Common myeloid progenitor, CD34-positive (primary cell): Measurements from ENCODE around the gene SDF2L1. TPM values are rescaled to one million over a fixed set of nuclear protein-coding genes. Genes with fewer than 3 reads are reported as not detected.
"Not testable (repeated sequence)": the region's sequence is repeated elsewhere in the genome, so short reads cannot be mapped to it uniquely, and the experiment has no call there.

Experiments used
- CTCF ChIA-PET: fragments of 350-600 bp; sonication (Branson Sonifier 250); formaldehyde crosslinking; loops from one replicate; lab custom pipeline; 2021; ENCODE audit warnings: antibody characterized with exemption; lab: Charles Lee
- POLR2A ChIA-PET: fragments of 350-600 bp; sonication (Branson Sonifier 250); formaldehyde crosslinking; loops from one replicate; lab custom pipeline; 2021; ENCODE audit warnings: antibody characterized with exemption; lab: Charles Lee
- DNase-seq, 3 donors: peaks; one replicate each; pipeline versions ENCODE4 v3.0.0 to v3.0.0-alpha.2; 2013
- H3K27ac ChIP-seq, 2 experiments: 1 replicate in 1 of 2; 2 replicates in 1 of 2; pipeline ENCODE4 v1.7.0; 2013; ENCODE audit warnings: inconsistent platforms in 2 of 2, low read length in 2 of 2, mild to moderate bottlenecking in 2 of 2, low read depth in 1 of 2, moderate library complexity in 1 of 2; ENCODE audit not compliant: severe bottlenecking in 2 of 2, insufficient read depth in 1 of 2, poor library complexity in 1 of 2
- H3K27me3 ChIP-seq, 5 experiments: replicated peaks in 2 of 5; 1 replicate in 3 of 5; 2 replicates in 2 of 5; pipeline versions ENCODE4 v1.6.1 to v1.7.0; 2013; ENCODE audit warnings: low read length in 4 of 5, mild to moderate bottlenecking in 2 of 5, moderate library complexity in 2 of 5, inconsistent platforms in 1 of 5; ENCODE audit not compliant: insufficient read depth in 5 of 5, control insufficient read depth in 4 of 5
- H3K36me3 ChIP-seq, 4 experiments: 1 replicate in 2 of 4; 2 replicates in 2 of 4; pipeline versions ENCODE4 v1.6.1 to v1.7.0; 2013; ENCODE audit warnings: low read length in 3 of 4, control low read depth in 1 of 4, mild to moderate bottlenecking in 1 of 4; ENCODE audit not compliant: control insufficient read depth in 4 of 4, insufficient read depth in 4 of 4
- H3K4me1 ChIP-seq, 4 experiments: 1 replicate in 3 of 4; 2 replicates in 1 of 4; pipeline versions ENCODE4 v1.6.1 to v1.7.1; 2013; ENCODE audit warnings: low read length in 3 of 4, mild to moderate bottlenecking in 3 of 4, control low read depth in 1 of 4, inconsistent platforms in 1 of 4, moderate library complexity in 1 of 4; ENCODE audit not compliant: control insufficient read depth in 4 of 4, insufficient read depth in 4 of 4; ENCODE audit errors: control extremely low read depth in 1 of 4
- H3K4me3 ChIP-seq, 7 experiments: 1 replicate in 4 of 7; 2 replicates in 3 of 7; pipeline versions ENCODE4 v1.5.1 to v1.7.0; 2013; ENCODE audit warnings: mild to moderate bottlenecking in 7 of 7, low read length in 6 of 7, moderate library complexity in 6 of 7, inconsistent platforms in 2 of 7, low read depth in 2 of 7, control low read depth in 1 of 7; ENCODE audit not compliant: insufficient read depth in 4 of 7, control insufficient read depth in 1 of 7; ENCODE audit errors: extremely low read depth in 1 of 7
- H3K9me3 ChIP-seq, 5 experiments: 1 replicate in 4 of 5; 2 replicates in 1 of 5; pipeline versions ENCODE4 v1.6.1 to v1.7.1; 2013; ENCODE audit warnings: low read length in 4 of 5, mild to moderate bottlenecking in 2 of 5, inconsistent platforms in 1 of 5, low read depth in 1 of 5, moderate library complexity in 1 of 5; ENCODE audit not compliant: control insufficient read depth in 4 of 5, insufficient read depth in 2 of 5; ENCODE audit errors: control extremely low read depth in 1 of 5
- WGBS: methylation state at CpG from one replicate; pipeline ENCODE4 v1.1.5; 2013; ENCODE audit not compliant: insufficient coverage; 5-methylcytosine and 5-hydroxymethylcytosine counted together
- polyA plus RNA-seq: library from polyadenylated mRNA; unstranded; fragments of 120-200 nt; gene quantifications from one replicate; pipeline ENCODE4 v1.2.1, GENCODE V29; 2013

SDF2L1 gene
- polyA plus RNA-seq = 28.3 TPM

GRCh38 chr22:21641789-21642583 lies at the start of gene SDF2L1:
Gene SDF2L1, plus strand, starts transcription at chr22:21642302. Its CDS starts 35 bp downstream, at chr22:21642337.
- Histone ChIP-seq H3K36me3 (peaks cover 0 to 14% (median 2%) of the 10 kb centered on the region in 4 experiments), H3K4me1 (peaks cover 3 to 30% (median 23%) of the 10 kb centered on the region in 4 experiments)

GRCh38 chr22:21592422-21592821 lies 49.7 kb upstream of the SDF2L1 start:
- ChIA-PET POLR2A (interaction anchor here (0.6 kb wide), 1 partner anchor 9 kb away, joined by 3 read pairs; no protein-coding TSS in a partner anchor), CTCF (interaction anchor here (0.8 to 3.0 kb wide), 6 partner anchors 10 to 50 kb away, joined by 3 to 10 read pairs (median 3); partner anchors contain the start of genes SDF2L1 and YDJC)

More at GRCh38 chr22:21641789-21642583, at the start of gene SDF2L1:
- Histone ChIP-seq H3K4me3 (peak within 1 kb of the TSS; percentile 13 to 74 (median 66)), H3K27ac (peak within 1 kb of the TSS; percentile 54 to 95), H3K27me3 (peaks cover 0 to 5% (median 0%) of the 10 kb centered on the region in 5 experiments), H3K9me3 (no peaks in the 10 kb centered on the region)
- WGBS = under 1% methylated on average over 69 of the region's 76 CpGs
- POLR2A ChIA-PET = interaction anchor here (0.5 to 3.4 kb wide), 11 partner anchors 8 to 190 kb away, joined by 3 to 41 read pairs (median 3); partner anchors contain the start of genes CCDC116, PPIL2 and YDJC
- CTCF ChIA-PET = interaction anchor here (0.8 to 9.2 kb wide), 7 partner anchors 8 to 78 kb away, joined by 3 to 174 read pairs (median 6); partner anchors contain the start of genes CCDC116 and YDJC
- DNase-seq = peak; percentile 97 to 98 (median 98)

GRCh38 chr22:21593406-21594232 lies 48.5 kb upstream of the SDF2L1 start:
- H3K27ac ChIP-seq = no peak overlapping the region
- no peaks in the 10 kb centered on the region for H3K27me3 ChIP-seq
- 91% methylated on average over 11 of the region's 11 CpGs for WGBS
- ChIA-PET POLR2A (interaction anchor here (1.2 kb wide), 1 partner anchor 12 kb away, joined by 6 read pairs; no protein-coding TSS in a partner anchor), CTCF (interaction anchor here (0.8 to 3.0 kb wide), 3 partner anchors 19 to 37 kb away, joined by 3 to 10 read pairs (median 3); partner anchors contain the start of gene YDJC)
- H3K9me3 ChIP-seq = no peaks in the 10 kb centered on the region
- DNase-seq = no peak
- no peak overlapping the region for H3K4me3 ChIP-seq
- peaks cover 0 to 40% (median 25%) of the 10 kb centered on the region in 4 experiments for H3K4me1 ChIP-seq
- peaks cover 9 to 70% (median 32%) of the 10 kb centered on the region in 4 experiments for H3K36me3 ChIP-seq

More at GRCh38 chr22:21592422-21592821, 49.7 kb upstream of the SDF2L1 start:
- H3K4me1 ChIP-seq = peaks cover 3 to 50% (median 35%) of the 10 kb centered on the region in 4 experiments
- H3K27me3 ChIP-seq = no peaks in the 10 kb centered on the region
- DNase-seq = no peak
- peak overlapping the region in 1 of 7 experiments; percentile 44 for H3K4me3 ChIP-seq
- H3K27ac ChIP-seq = no peak overlapping the region
- no peaks in the 10 kb centered on the region for H3K9me3 ChIP-seq
- peaks cover 9 to 70% (median 32%) of the 10 kb centered on the region in 4 experiments for H3K36me3 ChIP-seq
- whole genome bisulfite sequencing = 90% methylated on average over 1 of the region's 3 CpGs

- DNase-seq = no peak
- POLR2A ChIA-PET = no interaction called here
These were observed 47.1 kb upstream of the SDF2L1 start for GRCh38 chr22:21594865-21595452.

GRCh38 chr22:21596356-21597135 lies 45.6 kb upstream of the SDF2L1 start:
- CTCF ChIA-PET = interaction anchor here (2.4 kb wide), 1 partner anchor 10 kb away, joined by 7 read pairs; no protein-coding TSS in a partner anchor
- Histone ChIP-seq H3K4me1 (peaks cover 0 to 23% (median 13%) of the 10 kb centered on the region in 4 experiments), H3K36me3 (peaks cover 9 to 60% (median 31%) of the 10 kb centered on the region in 4 experiments)
- peak in 2 of 3 donors; percentile 64 to 77 for DNase-seq
- H3K4me3 ChIP-seq, H3K27me3 ChIP-seq, H3K27ac ChIP-seq, H3K9me3 ChIP-seq, POLR2A ChIA-PET: not testable (repeated sequence)
- WGBS = 97% methylated on average over 11 of the region's 13 CpGs

More at GRCh38 chr22:21594865-21595452, 47.1 kb upstream of the SDF2L1 start:
- 100% methylated on average over 2 of the region's 5 CpGs for WGBS
- peaks cover 0 to 35% (median 24%) of the 10 kb centered on the region in 4 experiments for H3K4me1 ChIP-seq
- H3K27me3 ChIP-seq = no peaks in the 10 kb centered on the region
- no peak overlapping the region for H3K4me3 ChIP-seq
- no peaks in the 10 kb centered on the region for H3K9me3 ChIP-seq
- peak overlapping the region in 1 of 2 experiments; percentile 21 for H3K27ac ChIP-seq
- H3K36me3 ChIP-seq = peaks cover 9 to 69% (median 31%) of the 10 kb centered on the region in 4 experiments
- CTCF ChIA-PET = interaction anchor here (0.9 to 2.4 kb wide), 2 partner anchors 9 to 12 kb away, joined by 3 to 7 read pairs; no protein-coding TSS in a partner anchor
